GM18502 (cell line): Measurements from ENCODE around the gene GSTK1.
"Not testable (repeated sequence)": the region's sequence is repeated elsewhere in the genome, so short reads cannot be mapped to it uniquely, and the experiment has no call there.

Source experiments
- ATAC-seq: cut with Tn5 transposase; IDR thresholded peaks from one replicate; pipeline ENCODE4 v1.9.1; 2021; ENCODE audit warnings: mild to moderate bottlenecking; ENCODE audit not compliant: unreplicated experiment, poor library complexity

Gene GSTK1

DNA sequence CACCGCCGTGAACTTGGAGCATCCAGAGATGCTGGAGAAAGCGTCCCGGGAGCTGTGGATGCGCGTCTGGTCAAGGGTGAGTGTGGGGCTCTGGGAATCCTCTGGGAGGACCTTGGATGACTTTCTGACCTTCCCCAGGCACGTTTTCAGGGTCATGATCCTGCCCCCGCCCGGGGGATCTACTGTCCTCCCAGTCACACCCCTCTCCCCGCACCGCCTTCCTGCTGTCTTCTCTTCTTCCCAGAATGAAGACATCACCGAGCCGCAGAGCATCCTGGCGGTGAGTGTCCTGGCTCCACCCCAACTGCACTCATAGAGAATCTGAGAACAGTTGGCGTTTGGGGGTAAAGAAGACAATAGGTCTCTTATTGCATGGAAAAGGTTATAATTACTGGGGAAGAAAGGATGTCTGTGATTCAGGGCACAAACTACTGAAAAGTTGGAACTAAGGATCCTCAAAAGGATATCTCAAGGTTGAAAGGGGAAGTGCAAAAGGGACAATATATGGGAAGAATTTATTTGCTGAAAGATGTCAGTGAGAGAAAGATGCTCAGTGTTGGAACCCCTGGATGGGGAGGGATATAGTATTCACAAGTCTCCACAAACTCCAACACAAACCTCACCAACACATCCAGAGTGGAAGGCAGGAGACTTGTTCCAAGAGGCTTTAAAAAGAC, 1.9 kb downstream of the GSTK1 start:
- no peak for ATAC-seq

DNA sequence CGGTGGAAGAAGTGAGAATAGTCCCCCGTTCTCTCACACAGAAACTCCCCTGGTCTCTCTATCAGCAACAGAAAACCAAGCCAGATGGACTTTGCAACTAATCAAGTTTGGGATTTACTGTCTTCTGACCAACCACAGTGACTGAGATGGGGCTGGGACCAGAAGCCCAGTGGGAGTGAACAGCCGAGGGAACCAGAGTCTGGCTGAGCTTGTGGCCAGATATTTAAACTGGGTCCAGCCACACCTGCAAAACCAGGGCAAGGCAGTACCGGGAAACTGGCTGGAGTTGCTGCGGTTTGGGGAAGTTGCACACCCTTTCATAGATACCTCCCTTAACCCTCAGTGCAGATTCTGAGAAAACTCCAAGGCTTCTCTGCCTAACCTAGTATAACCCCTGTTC, 6.0 kb downstream of the GSTK1 start:
- no peak for ATAC-seq

DNA sequence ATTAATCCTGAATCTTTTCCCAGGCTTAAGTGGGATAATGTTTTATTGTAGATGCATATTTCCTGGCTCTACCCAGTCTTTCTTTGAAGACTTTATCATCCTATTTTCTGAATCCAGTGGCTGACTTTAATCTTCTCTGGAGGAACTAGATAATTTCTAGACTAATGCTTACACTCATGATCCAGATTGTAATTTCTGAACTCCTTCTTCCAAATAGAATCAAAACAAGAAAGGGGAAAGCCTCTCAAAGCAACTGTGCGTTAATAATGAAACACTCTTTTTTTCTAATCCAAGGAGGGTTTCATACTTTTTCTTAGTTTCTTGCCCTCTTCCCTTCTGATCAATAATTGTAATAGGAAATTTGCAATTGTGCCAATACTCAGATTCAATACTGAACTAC, 8.0 kb downstream of the GSTK1 start:
- ATAC-seq = no peak

GRCh38 chr7:143272871-143273270, 9.6 kb downstream of the GSTK1 start:
- ATAC-seq = no peak

DNA sequence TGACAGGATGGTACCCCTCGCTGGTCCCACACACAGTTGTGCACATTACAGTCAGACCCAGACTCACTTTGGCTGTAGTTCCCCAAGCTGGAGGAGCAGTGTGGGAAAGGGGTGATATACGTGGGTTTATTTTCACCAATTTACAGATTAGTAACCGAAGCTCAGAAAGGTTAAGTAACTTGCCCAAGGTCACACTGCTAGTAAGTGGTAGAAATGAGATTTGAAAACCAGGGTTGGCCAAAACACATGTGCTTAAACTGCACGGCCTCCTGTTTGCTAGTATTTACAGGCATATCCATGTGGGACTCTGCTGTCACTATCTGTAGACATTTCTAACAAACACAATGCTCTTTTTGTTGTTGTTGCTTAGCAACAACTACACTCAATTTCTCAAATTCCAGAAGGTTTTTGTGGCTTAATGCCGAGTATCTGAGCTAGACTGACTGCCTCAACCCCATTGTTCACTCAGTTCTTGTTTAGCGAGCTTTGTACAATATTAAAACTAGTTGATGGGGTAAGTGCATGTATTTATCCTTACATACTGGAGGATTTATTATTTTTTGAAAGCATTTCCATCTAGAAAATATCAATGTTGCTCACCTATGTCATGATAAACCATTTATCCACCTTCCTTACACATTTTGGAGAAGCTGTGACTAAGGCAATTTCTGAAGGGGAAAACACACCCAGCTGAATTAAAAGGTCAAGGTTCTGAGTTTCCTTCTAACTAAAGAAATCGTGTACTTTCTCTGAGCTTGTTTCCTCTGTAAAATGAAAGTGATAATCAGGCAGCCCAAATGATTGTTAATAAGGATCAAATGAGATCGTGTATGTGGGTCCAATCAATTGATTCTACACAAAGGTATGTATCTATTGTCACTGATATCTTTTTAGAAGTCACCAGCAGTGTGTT, 16.2 kb downstream of the GSTK1 start:
- no peak for ATAC-seq

DNA sequence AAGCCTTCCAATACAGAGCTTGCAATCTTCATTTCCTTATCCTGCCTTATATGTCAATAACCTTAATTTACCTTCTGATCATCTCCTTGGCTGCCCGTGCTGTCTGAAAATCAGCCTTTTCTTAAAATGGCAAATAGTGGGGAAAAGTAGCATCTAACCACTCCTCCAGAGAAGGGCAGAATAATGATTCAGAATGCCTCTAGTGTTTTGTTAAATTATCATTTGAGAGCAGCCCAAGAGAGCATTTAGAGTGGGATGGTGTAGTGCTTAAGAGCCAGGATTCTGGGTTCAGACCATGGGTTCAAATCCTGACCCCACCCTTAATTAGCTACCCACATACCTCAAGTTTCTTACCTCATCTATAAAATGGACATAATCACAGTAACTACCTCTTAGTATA, 16.9 kb downstream of the GSTK1 start:
- ATAC-seq = no peak

DNA sequence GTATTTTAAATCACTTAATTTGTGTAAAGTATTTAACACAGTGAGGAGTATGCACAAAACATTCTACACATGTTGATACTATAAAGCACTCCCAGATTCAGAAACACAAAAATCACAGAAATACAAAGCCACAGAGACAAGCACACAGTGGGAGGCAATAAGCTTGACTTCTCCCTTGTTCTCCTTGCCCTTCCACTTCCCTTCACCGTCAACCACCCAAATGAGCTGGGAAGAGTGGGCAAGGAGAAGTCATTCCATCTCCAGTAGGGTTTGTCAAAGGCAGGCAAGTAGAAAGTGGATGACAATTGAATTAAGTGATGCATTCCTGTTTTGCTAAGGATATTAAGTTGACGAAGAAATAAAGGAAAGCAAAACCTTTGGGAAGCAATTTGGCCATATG, 17.3 kb downstream of the GSTK1 start:
- ATAC-seq = no peak

DNA sequence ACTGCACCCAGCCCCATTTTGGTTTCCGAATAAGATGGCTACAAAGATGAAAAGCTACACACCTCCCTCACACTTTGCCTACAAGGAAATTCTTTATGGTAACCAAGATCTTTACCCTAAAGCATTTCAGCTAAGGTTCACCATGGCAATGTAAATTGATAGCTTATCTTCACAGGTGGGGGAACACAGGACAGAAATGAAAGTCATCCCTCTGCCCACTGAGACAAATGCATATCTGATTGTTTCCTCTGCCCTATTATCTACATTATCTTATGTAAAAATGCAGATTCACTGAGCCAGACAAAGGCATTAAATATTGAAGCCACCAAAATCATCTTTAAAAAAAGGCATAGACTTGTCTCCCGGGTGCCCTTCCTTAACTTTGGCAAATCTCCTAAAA, 18.3 kb downstream of the GSTK1 start:
- ATAC-seq = no peak

DNA sequence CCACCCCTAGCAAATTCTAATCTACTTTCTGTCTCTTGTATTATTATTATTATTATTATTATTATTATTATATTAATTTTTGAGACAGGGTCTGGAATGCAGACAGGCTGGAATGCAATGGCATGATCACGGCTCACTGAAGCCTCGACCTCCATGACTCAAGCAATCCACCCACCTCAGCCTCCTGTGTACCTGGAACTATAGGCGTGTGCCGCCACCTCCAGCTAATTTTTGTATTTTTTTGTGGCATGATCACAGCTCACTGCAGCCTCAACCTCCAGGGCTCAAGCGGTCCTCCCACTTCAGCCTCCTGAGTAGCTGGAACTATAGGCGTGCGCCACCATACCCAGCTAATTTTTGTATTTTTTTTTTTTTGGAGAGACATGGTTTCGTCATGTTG, 18.9 kb downstream of the GSTK1 start:
- no peak for ATAC-seq

GRCh38 chr7:143283381-143283780, 20.1 kb downstream of the GSTK1 start:
- no peak for ATAC-seq

DNA sequence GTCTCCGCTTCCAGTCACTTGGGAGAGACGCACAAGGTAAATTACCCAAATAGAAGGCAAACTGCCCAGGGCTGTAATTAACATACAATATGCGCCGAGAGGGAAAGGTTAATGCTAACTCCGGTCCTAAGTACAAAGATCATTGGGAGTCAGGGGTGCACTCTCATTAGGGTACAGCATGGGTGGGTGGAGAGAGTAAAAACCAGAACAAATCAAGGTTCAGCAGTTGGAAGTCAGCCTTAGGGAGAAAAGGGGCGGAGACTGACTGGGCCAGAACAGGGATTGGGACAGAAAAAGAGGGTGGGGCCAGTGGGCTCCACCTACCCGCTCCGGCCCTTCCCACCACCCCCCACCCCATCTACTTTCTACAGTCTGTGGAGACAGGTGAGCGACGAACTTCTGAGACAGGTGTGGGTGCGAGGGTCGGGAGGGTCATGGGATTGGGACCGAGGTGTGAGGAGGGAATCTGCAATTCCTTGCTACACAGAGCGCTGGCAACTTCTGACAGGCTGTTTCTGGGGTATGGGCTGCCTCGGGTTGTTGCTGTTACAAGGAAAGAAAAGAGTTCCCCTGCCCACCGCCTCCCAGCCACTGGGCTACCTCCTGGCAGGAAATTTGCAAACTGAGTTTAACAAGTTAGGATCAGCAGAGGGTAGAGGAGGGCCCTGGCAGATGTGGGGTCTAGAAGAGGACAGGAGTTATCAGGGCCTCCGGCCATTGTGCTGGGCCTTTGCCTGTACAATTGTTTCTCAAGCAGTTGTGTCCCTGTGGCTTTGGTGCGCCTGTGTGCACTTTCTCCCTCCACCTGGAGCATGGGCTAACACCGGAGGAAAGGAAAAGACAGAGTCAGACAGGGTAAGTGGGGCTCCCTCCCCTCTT, 21.6 kb downstream of the GSTK1 start, which contains the start of gene TMEM139:
TSS of gene TMEM139 (plus strand) at position 368 of the 879 bp plus-strand sequence. CDS start 1,000 bp downstream, outside the sequence.
- ATAC-seq = no peak

DNA sequence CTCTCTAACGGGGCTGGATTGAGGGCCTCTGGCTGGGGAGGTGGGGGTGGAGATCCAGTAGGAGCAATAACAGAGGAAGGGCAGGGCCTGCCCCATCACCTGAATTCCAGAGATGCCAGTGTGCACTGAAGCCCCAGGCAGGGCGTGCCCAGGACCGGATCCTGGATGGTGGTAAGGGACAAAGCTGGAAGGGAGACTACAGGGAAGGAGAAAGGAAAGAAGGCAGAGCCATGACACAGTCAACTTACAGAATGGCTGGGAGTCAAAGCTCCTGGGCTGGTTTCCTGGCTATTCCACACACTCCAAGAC, 22.2 kb downstream of the GSTK1 start:
- ATAC-seq = no peak

DNA sequence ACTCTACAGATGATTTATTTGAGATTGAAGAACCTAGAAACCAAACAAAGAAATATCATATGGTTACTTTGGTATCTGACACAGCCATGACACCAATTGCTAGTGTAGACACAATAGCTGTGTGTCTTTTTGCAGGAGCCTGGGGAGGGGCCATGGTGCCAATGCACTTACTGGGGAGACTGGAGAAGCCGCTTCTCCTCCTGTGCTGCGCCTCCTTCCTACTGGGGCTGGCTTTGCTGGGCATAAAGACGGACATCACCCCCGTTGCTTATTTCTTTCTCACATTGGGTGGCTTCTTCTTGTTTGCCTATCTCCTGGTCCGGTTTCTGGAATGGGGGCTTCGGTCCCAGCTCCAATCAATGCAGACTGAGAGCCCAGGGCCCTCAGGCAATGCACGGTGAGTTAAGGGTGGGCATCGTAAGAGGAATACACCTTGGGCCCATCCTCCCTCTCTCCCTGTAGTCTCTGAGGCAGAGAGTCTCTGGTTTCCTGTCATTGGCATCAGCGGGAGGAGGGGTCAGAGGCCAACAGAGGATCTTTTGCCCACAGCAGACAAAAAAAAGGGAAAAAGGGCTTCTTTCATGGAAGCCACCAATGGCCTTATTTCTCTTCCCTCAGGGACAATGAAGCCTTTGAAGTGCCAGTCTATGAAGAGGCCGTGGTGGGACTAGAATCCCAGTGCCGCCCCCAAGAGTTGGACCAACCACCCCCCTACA, 22.7 kb downstream of the GSTK1 start:
- ATAC-seq = no peak

GRCh38 chr7:143286522-143286890, 23.3 kb downstream of the GSTK1 start:
- no peak for ATAC-seq

DNA sequence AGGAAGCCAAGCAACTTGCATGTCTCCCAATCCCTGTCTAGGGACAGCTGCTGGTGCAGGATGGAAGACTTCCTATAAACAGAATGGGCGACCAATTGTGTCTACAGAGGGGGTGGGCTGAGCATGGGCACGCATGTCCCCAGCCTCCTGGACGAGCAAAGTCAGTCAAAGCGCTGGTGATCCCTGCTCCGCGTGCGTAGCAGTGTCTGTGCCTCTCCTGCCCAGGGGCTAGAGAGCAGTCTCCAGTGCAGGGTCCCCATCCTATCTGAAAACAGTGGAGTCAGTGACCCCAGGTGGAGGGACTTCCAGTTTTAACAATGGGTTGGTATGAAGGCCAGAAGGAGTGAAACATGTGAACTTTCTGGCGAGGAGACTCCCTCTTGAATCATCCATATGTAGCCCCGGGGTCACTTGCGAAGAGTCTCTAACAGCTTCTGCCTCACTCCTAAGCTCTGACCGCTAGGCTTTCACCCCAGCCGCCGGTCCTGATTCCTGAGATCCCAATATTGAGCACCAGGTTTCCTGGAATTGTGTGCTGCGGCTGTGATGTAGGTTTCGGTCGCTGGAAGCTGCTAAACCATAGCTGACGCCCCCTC, 24.2 kb downstream of the GSTK1 start:
- ATAC-seq = no peak

DNA sequence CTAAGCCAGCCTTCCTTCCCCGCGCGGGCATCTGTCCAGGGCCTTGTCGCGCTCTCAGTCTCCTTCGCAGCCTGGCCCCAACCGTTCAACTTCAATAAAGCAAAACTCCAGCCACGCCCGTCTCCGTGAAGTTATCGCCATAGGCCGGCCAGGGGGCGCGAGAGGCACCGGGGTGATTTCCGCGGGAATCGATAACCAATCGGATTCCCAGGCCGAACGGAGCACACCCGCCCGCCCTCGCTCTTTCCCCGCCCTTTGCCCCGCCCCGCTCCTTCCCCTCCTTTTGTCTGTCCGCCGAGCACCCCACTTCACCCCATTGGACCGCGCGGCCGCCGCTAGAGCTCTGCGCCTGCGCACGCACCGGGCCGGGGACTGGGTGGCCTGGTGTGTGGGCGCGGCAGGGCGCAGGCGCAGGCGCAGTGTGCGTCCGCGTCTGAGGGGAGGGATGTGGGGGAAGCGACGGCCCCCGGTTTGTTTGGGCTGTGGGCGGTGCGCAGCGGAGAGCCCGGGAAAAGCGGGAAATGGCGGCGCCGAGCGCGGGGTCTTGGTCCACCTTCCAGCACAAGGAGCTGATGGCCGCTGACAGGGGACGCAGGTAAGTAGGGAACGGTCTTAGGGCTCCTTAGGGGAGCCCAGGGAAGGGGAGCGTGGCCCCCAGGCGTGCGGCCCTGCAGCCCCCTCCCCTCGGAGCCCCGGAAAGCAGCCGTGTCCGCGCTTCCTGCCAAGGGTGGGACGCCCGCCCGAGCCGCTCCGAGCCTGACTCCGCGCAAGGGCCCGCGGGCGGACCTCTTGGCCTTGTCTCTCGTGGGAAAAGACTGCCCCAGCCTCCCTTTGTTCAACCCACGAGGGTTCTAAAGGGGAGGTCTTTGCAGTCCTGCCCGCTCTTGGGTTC, 24.9 kb downstream of the GSTK1 start, which contains the start of gene CASP2:
TSS of gene CASP2 (plus strand) at position 417 of the 892 bp plus-strand sequence. CDS start at position 522, 105 bp downstream.
- peak; percentile 91 for ATAC-seq

GRCh38 chr7:143288836-143289235, 25.6 kb downstream of the GSTK1 start:
- ATAC-seq = peak; percentile 0

GRCh38 chr7:143289421-143289820, 26.2 kb downstream of the GSTK1 start:
- no peak for ATAC-seq

DNA sequence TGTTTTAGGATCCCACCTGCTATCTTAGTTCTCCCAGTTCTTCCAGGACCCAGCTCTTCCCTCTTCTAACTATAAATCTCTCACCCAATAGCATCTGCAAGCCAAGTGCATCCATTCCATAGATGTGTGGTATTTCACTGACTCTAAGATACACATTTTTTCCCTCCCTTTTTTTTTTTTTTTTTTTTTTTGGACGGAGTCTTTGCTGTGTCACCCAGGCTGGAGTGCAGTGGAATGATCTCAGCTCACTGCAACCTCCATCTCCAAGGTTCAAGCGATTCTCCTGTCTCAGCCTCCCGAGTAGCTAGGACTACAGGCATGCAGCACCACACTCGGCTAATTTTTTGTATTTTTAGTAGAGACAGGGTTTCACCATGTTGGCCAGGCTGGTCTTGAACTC, 26.6 kb downstream of the GSTK1 start:
- not testable (repeated sequence) for ATAC-seq
